ENCODE data around the gene CDH26.

Gene CDH26

DNA sequence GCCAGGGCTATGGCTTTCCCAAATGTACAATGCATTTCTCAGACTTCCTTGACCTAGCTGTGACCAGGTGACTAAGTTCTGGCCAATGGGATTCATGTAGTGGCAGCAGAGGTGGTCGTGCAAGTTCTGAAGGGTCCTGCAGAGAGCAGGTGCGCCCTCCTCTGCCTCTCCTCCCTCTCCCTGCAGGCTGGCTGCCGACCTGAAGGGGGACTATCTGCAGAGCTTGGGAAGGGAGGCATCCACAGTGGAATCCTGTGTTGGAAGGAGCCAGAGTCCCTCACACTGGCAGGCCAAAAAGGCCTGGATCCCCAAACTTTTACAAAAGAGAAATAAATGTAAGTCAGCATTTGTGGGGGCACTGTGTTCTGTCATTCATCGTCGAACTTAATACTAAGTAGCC lies 66.6 kb downstream of the CDH26 start:
- H3K4me3 ChIP-seq (replicated peaks in 1 of 2; ENCODE audit: low read depth in 2 of 2, low read length in 2 of 2): no peak overlapping the region
- TF ChIP-seq, protein P1, sequence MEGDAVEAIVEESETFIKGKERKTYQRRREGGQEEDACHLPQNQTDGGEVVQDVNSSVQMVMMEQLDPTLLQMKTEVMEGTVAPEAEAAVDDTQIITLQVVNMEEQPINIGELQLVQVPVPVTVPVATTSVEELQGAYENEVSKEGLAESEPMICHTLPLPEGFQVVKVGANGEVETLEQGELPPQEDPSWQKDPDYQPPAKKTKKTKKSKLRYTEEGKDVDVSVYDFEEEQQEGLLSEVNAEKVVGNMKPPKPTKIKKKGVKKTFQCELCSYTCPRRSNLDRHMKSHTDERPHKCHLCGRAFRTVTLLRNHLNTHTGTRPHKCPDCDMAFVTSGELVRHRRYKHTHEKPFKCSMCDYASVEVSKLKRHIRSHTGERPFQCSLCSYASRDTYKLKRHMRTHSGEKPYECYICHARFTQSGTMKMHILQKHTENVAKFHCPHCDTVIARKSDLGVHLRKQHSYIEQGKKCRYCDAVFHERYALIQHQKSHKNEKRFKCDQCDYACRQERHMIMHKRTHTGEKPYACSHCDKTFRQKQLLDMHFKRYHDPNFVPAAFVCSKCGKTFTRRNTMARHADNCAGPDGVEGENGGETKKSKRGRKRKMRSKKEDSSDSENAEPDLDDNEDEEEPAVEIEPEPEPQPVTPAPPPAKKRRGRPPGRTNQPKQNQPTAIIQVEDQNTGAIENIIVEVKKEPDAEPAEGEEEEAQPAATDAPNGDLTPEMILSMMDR (IDR thresholded peaks at IDR 0.05; ENCODE audit: low read depth, low read length): no peak
- DNase-seq (ENCODE audit: low read depth in 2 of 2): no peak

DNA sequence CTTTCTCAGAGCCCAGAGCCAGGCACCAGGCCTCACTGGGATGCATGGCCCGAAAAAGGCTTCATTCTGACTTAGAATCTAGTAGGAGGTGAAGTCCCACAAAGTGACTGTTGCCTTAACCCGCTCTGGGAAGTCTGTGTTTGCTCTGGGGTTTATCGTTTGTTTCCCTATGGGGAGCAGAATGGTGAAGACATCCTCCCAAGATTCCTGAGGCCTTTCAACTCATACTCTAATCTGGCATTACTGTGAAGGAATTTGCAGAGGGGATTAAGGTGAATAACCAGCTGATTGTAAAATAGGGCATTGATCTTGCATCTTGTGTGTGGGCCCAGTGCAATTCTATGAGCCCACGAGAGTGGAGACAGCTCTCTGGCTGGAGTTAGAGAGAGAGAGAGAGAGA lies 67.8 kb downstream of the CDH26 start:
- H3K4me3 ChIP-seq (replicated peaks in 1 of 2; ENCODE audit: low read depth in 2 of 2, low read length in 2 of 2): no peak overlapping the region
- no peak for DNase-seq (ENCODE audit: low read depth in 2 of 2)
- TF ChIP-seq, protein P1 (IDR thresholded peaks at IDR 0.05; ENCODE audit: low read depth, low read length): no peak

DNA sequence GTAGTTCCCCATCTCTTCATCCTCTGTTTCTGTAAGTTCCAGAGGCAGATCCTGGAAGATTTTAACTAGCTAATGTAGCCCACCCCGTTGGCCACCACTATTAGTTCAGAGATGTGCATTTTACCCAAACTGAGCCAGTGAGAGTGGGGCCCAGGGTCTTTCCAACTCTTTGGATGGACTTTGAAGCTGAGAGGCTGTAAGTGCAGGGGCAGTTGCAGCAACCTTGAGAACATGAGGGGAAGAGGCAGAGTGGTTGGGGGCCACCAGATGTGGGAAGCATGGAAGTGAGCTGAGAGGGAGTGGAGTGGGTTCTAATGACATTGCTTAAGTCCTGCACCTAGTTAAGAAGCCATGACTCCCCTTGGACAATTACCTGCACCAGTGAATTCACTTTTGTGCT lies 72.2 kb downstream of the CDH26 start:
- TF ChIP-seq, protein P1 (IDR thresholded peaks at IDR 0.05; ENCODE audit: low read depth, low read length): no peak
- H3K4me3 ChIP-seq (replicated peaks in 1 of 2; ENCODE audit: low read depth in 2 of 2, low read length in 2 of 2): no peak overlapping the region
- no peak for DNase-seq (ENCODE audit: low read depth in 2 of 2)

DNA sequence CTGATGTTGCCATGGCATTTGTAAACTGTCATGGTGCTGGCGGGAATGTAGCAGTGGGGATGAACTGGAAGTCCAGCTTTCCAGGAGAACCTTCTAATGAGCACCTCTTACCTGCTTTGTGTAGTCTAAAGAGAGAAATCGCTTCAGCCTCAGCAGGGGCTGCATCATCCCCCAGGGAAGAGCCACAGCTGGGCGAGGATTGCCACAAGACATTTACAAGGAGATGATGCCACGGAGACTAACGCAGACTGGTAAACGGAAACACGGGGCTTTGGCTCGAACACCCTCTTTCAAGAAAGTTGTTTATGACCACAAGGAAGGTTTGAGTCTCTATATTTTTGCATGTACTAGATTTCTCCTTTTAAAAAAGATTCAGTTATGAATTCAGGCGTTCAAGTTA lies 72.9 kb downstream of the CDH26 start:
- no peak for DNase-seq (ENCODE audit: low read depth in 2 of 2)
- H3K4me3 ChIP-seq (replicated peaks in 1 of 2; ENCODE audit: low read depth in 2 of 2, low read length in 2 of 2): no peak overlapping the region
- TF ChIP-seq, protein P1 (IDR thresholded peaks at IDR 0.05; ENCODE audit: low read depth, low read length): no peak

DNA sequence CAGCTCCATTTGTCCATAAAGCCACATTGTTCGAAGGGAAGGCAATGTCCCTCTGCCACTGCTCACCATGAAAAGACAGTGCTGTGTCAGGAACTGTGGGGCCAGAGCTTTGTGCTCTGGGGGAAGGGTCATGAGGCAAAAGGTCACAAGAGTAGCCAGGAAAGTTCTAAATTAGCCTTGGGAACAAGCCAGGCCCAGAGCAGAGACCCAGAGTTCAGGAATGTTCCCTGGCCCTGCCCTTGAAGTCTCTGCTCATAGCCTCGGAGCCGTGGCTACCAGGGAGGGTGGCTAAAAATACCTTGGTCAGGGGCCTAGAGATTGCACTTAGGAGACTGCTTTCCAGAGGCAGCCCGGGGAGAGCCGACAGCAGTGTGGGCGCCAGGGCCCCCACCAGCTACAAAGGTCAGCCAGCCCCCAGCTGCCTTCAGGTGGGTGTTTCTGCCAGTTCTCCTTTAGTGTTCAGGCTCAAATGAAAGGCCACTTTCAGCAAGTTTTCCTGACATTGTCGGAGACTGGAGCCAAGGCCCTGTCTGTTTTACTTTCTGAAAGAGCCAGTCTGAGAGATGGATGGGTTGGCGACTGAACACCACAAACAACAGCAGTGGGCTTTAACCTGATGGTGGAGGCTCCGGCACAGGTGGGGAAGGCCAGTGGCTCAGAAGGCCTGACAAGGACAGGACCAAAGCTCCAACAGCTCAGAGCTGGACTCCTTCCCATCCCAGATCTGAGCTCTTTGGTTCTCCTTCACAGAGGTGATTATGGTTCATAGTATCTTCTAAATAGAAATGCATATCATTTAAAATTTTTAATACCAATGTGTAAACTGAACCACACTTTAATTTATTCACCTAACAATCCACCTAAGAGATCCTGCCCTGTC lies 76.2 kb downstream of the CDH26 start:
- TF ChIP-seq, protein P1 (IDR thresholded peaks at IDR 0.05; ENCODE audit: low read depth, low read length): no peak
- no peak overlapping the region for H3K4me3 ChIP-seq (replicated peaks in 1 of 2; ENCODE audit: low read depth in 2 of 2, low read length in 2 of 2)
- DNase-seq (ENCODE audit: low read depth in 2 of 2): no peak

DNA sequence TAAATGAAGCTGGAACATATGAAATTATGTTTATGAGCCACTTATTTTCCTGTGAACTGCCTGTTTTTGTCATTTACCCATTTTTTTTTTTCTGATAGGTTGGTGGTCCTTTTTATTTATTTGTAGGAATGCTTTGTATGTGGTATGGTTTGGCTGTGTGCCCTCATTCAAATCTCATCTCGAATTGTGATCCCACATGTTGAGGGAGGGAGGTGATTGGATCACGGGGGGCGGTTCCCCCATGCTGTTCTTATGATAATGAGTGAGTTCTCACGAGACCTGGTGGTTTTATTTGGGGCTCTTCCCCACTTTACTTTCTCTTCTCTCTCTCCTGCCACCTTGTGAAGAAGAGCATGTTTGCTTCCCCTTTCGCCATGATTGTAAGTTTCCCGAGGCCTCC lies 77.3 kb downstream of the CDH26 start:
- H3K4me3 ChIP-seq (replicated peaks in 1 of 2; ENCODE audit: low read depth in 2 of 2, low read length in 2 of 2): no peak overlapping the region
- TF ChIP-seq, protein P1 (IDR thresholded peaks at IDR 0.05; ENCODE audit: low read depth, low read length): no peak

More for the DNA sequence above, 77.3 kb downstream of the CDH26 start:
- no peak for DNase-seq (ENCODE audit: low read depth in 2 of 2)
